Femur (tissue), 1 donor: Measurements from ENCODE around the gene WWC2.
"Not testable (repeated sequence)": the region's sequence is repeated elsewhere in the genome, so short reads cannot be mapped to it uniquely, and the experiment has no call there.

ENCODE experiments used
- DNase-seq: peaks from one replicate; pipeline ENCODE4 v3.0.0-alpha.2; 2017

Gene WWC2

GRCh38 chr4:183100827-183101226 lies 1.8 kb downstream of the WWC2 start:
- DNase-seq: peak; percentile 20

DNA sequence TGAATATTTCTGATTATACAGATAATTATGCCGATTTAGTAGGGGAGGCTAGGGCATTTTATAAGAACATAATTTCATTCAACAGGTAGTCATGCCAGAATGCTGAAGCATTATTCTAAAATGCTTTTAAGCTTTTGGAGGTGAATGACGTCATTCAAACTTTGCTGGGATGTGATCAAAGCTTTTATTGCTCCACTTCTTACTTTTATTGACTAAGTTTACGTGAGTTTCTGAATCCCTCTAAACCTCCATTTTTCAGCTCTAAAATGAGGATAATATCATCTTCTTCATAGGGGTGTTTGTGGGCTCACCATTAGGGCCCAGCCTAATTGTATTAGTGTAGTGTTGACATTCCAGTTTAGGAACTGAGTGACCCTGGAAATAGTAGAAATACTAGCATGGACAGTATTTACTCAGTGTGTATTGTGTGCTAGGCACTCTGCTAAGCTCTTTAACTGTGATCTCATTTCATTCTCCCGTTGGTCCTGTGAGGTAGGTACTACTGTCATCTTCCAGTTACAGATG lies 3.0 kb downstream of the WWC2 start:
- DNase-seq: no peak

DNA sequence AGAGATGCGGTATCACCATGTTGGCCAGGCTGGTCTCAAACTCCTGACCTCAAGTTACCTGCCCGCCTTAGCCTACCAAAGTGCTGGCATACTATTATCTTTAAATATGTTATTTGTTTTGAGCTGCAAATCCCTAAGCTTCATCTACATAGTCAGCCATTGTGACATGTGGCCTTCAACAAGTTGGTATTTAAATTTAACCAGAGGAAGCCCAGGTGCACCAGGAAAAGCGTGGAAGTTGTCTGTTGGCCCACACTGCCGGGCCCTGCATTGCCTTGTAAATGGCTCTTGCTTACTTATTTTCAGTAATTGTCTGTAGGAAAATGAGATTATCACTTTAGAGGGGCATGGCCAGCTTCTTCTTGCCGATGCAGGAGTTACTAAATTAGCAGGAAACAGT lies 6.0 kb downstream of the WWC2 start:
- no peak for DNase-seq

- DNase-seq: no peak
Observed at GRCh38 chr4:183106839-183107238, 7.8 kb downstream of the WWC2 start.

GRCh38 chr4:183107891-183108459 lies 8.9 kb downstream of the WWC2 start:
- no peak for DNase-seq

- no peak for DNase-seq
Observed at GRCh38 chr4:183110244-183110643, 11.2 kb downstream of the WWC2 start.

DNA sequence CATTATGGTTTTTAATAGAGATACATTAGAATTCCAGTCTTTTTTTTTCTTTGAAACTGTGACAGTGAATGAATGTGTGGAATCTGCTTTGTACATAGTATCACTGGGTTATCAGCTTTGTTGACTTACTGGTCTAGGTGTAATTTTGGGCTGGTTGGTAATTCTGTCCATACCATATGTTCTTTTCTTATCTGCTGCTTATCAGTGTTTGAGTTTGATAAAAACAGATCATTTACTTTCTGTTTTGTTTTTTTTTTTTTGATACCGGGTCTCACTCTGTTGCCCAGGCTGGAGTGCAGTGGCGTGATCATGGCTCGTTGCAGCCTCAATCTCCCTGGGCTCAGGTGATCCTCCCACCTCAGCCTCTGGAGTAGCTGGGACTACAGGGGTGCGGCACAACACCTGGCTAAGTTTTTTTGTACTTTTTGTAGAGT lies 12.4 kb downstream of the WWC2 start:
- no peak for DNase-seq

DNA sequence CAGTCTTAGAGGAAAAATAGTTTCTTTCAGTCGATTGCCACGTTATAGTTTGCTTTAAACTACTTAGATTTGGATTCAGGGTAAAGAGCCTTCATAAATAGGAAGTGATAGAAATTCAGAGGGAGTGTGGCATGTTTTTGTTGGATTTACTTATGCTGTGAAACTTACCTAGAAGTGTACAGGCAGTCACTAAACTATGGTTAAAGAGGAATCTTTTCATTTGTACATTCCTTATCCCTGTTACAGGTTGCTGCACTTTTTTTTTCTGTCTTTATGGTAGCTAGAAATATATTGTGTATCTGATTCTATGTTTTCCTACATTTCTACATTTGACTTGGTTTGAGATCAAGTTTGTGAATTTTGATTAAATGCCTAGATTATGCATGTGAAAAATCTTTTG lies 19.1 kb downstream of the WWC2 start:
- no peak for DNase-seq

GRCh38 chr4:183118585-183118984 lies 19.5 kb downstream of the WWC2 start:
- no peak for DNase-seq

DNA sequence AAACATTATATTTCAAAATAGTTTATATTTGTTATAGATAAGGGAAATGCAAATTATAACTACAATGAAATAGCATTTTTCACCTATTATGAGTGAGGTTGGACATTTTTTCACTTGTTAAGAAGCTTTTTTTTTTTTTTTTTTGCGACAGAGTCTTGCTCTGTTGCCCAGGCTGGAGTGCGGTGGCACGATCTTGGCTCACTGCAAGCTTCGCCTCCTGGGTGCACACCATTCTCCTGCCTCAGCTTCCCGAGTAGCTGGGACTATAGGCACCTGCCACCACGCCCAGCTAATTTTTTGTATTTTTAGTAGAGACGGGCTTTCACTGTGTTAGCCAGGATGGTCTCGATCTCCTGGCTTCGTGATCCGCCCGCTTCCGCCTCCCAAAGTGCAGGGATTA lies 22.6 kb downstream of the WWC2 start:
- DNase-seq: not testable (repeated sequence)

- no peak for DNase-seq
Observed at GRCh38 chr4:183124228-183124627, 25.2 kb downstream of the WWC2 start.

GRCh38 chr4:183124865-183125264 lies 25.8 kb downstream of the WWC2 start:
- no peak for DNase-seq

GRCh38 chr4:183129125-183129524 lies 30.1 kb downstream of the WWC2 start:
- no peak for DNase-seq

DNA sequence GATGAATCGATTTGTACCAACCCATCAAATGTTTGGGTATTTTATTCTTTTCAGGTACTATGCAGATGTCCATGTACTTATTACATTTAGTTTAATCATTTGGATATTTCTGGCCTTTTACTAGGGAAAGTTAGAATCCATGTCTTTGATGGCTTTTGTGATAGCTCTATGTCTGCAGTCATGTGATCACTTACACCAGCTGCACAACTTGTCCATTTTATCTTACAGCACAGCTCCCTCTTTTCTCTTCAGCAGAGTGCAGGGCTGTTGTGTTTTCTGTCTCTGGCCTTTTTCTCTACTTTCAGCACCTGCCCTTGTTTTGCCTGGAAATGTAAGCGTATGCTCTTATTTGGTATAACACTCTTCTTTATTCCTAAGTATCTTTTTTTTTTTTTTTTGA lies 30.6 kb downstream of the WWC2 start:
- no peak for DNase-seq

- no peak for DNase-seq
Observed at GRCh38 chr4:183130328-183131155, 31.5 kb downstream of the WWC2 start.

DNA sequence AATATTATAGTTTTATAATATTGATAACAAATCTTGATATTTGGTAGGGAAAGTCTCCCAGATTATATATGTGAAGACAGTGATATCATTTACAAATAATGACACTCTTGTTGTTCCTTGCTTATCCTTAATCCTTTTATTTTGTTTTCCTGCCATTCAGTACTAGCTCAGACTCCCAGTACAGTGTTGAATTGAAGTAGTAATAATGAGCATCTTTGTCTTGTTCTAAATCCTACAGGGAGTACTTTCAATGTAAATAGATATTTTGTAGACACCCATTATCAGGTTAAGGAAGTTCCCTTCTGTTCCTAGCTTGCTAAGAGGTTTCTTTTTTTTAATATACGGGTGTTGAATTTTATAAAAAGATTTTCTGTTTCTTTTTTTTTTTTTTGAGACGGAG lies 33.0 kb downstream of the WWC2 start:
- no peak for DNase-seq

- DNase-seq: no peak
Observed at GRCh38 chr4:183132865-183133264, 33.8 kb downstream of the WWC2 start.

GRCh38 chr4:183136855-183137254 lies 37.8 kb downstream of the WWC2 start:
- DNase-seq: no peak

- DNase-seq: no peak
Observed at GRCh38 chr4:183139058-183139750, 40.1 kb downstream of the WWC2 start.

DNA sequence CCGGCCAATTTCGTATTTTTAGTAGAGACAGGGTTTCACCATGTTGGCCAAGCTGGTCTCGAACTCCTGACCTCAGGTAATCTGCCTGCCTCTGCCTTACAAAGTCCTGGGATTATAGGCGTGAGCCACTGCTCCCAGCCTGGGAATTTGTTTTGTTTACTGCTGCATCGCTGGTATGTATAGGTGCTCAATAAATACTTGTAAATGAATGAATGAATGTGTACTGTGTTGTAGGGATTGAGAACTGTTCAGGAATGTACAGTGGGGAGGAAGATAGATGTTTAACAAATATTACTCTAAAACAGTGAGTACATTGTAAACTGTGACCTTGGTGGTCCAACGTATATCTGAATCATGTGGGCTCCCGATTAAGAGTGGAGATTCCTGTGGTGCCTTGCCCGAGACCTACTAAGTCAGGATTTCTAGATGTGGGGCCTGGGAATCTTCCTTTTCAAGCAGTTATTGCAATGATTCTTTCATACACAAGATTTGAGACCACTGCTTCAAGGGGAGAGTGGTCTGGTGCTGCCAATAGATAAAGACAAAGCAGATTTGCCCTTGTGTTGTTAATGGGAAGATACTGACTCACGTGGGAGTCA lies 41.0 kb downstream of the WWC2 start:
- DNase-seq: no peak

DNA sequence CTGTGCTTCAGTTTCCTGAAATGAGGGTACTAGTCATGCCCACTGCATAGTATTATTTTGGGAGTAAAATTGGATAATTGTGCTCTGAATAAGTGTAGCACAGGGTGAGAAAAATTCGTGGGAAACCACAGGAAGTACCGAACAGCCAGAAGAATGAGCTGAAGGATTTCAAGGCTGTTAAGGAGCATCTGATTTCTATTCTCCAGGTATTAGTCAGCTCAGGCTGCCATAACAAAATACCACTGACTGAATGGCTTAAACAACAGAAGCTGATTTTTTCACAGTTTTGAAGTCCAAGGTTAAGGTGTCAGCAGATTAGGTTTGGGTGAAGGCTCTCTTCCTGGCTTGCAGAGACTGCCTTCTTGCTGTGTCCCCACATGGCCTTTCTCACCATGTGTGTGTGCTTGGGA lies 41.9 kb downstream of the WWC2 start:
- no peak for DNase-seq

GRCh38 chr4:183141997-183142396 lies 42.9 kb downstream of the WWC2 start:
- no peak for DNase-seq
